Endothelial cell of umbilical vein (primary cell): ENCODE results near the gene COL26A1. TPM values are rescaled to one million over a fixed set of nuclear protein-coding genes. Genes with fewer than 3 reads are reported as not detected.

ENCODE experiments used
- BruUV-seq: library from RNA; stranded (reverse); fragments of 400-500 nt; replicated peaks from 2 replicates; lab custom pipeline; 2021; lab: Mats Ljungman, UMichigan
- CTCF ChIA-PET: fragments of 300-600, 350-600 bp; sonication (Branson Sonifier 250); formaldehyde crosslinking; loops from one replicate; lab custom pipeline; 2021; ENCODE audit warnings: antibody characterized with exemption, inconsistent platforms; lab: Charles Lee
- POLR2A ChIA-PET: fragments of 300-600, 350-600 bp; sonication (Branson Sonifier 250); formaldehyde crosslinking; loops from one replicate; lab custom pipeline; 2021; ENCODE audit warnings: antibody characterized with exemption, inconsistent platforms; lab: Charles Lee
- DNase-seq: peaks from one replicate; pipeline ENCODE4 v3.0.0-alpha.2; 2011; ENCODE audit warnings: low read depth, low spot score
- FAIRE-seq: peaks from 2 replicates; lab custom pipeline; 2011; peaks lifted over from hg19 to GRCh38; lab: Jason Lieb, UNC
- H2AFZ ChIP-seq: 2 replicates; pipeline ENCODE4 v1.6.0; 2012; ENCODE audit warnings: low read depth, low read length, control low read depth, inconsistent platforms
- H3K27ac ChIP-seq: 2 replicates; pipeline ENCODE4 v1.5.1; 2011; ENCODE audit warnings: low read depth, mild to moderate bottlenecking, control low read depth, low read length, moderate library complexity; ENCODE audit not compliant: insufficient read depth
- H3K27me3 ChIP-seq, 2 experiments: 2 replicates each; pipeline versions ENCODE4 v1.6.0 to v1.6.1; 2011; ENCODE audit warnings: low read length in 2 of 2, mixed read lengths in 1 of 2; ENCODE audit not compliant: control insufficient read depth in 2 of 2, insufficient read depth in 2 of 2
- H3K36me3 ChIP-seq, 2 experiments: 2 replicates in 1 of 2; 3 replicates in 1 of 2; pipeline ENCODE4 v1.5.1; 2011; ENCODE audit warnings: low read length in 2 of 2, mild to moderate bottlenecking in 1 of 2, moderate library complexity in 1 of 2; ENCODE audit not compliant: control insufficient read depth in 2 of 2, insufficient read depth in 2 of 2; ENCODE audit errors: extremely low read depth in 1 of 2
- H3K4me1 ChIP-seq: 3 replicates; pipeline ENCODE4 v1.5.1; 2011; ENCODE audit warnings: mild to moderate bottlenecking, low read length; ENCODE audit not compliant: control insufficient read depth, insufficient read depth; ENCODE audit errors: extremely low read depth
- H3K4me2 ChIP-seq: 2 replicates; pipeline ENCODE4 v1.6.1; 2011; ENCODE audit warnings: low read length, control low read depth, mixed read lengths; ENCODE audit not compliant: insufficient read depth
- H3K4me3 ChIP-seq, 3 experiments: fragments of 200-600 bp in 1 of 3; sonication (generic), shearing (Covaris generic) in 1 of 3; replicated peaks in 1 of 3; 2 replicates each; pipeline ENCODE4 v1.5.1; 2011 to 2016; ENCODE audit warnings: control low read depth in 3 of 3, low read length in 3 of 3, mild to moderate bottlenecking in 2 of 3, inconsistent platforms in 1 of 3, low read depth in 1 of 3, moderate library complexity in 1 of 3; ENCODE audit not compliant: insufficient read depth in 1 of 3
- H3K79me2 ChIP-seq: 2 replicates; pipeline ENCODE4 v1.6.0; 2012; ENCODE audit warnings: low read length, inconsistent platforms; ENCODE audit not compliant: control insufficient read depth, insufficient read depth
- H3K9ac ChIP-seq: replicated peaks from 2 replicates; pipeline ENCODE3; 2011; ENCODE audit warnings: low read length, control low read depth; ENCODE audit not compliant: insufficient read depth; ENCODE audit errors: extremely low read depth
- H3K9me1 ChIP-seq: replicated peaks from 3 replicates; pipeline ENCODE4 v1.6.0; 2011; ENCODE audit warnings: mild to moderate bottlenecking, low read length; ENCODE audit not compliant: control insufficient read depth, insufficient read depth; ENCODE audit errors: extremely low read depth
- H3K9me3 ChIP-seq: replicated peaks from 2 replicates; pipeline ENCODE4 v1.5.1; 2012; ENCODE audit warnings: low read length, inconsistent platforms; ENCODE audit not compliant: control insufficient read depth, insufficient read depth
- H4K20me1 ChIP-seq: replicated peaks from 2 replicates; pipeline ENCODE3; 2011; ENCODE audit warnings: mild to moderate bottlenecking, low read length; ENCODE audit not compliant: control insufficient read depth, insufficient read depth; ENCODE audit errors: extremely low read depth
- CTCF ChIP-seq, 2 donors: IDR thresholded peaks; 1 replicate in 1 of 2; 2 replicates in 1 of 2; pipeline ENCODE4 v1.5.1; 2011; ENCODE audit warnings: low read length in 2 of 2, mild to moderate bottlenecking in 2 of 2, moderate library complexity in 2 of 2, control low read depth in 1 of 2, inconsistent platforms in 1 of 2, low read depth in 1 of 2; ENCODE audit not compliant: insufficient read depth in 1 of 2; ENCODE audit errors: extremely low read depth in 1 of 2
- EZH2 ChIP-seq: IDR thresholded peaks from 2 replicates; pipeline ENCODE4 v1.6.1; 2012; ENCODE audit warnings: borderline replicate concordance, low read depth, mild to moderate bottlenecking, moderate library complexity, low read length, inconsistent platforms; ENCODE audit not compliant: severe bottlenecking
- FOS ChIP-seq: IDR thresholded peaks from 2 replicates; pipeline ENCODE4 v1.6.1; 2011; ENCODE audit warnings: mild to moderate bottlenecking, low read length, moderate library complexity, borderline replicate concordance; ENCODE audit not compliant: insufficient read depth
- GATA2 ChIP-seq: IDR thresholded peaks from 2 replicates; pipeline ENCODE4 v1.7.0; 2011; ENCODE audit warnings: low read depth, mild to moderate bottlenecking, moderate library complexity, mixed read lengths, low read length; ENCODE audit not compliant: insufficient read length, insufficient read depth
- JUN ChIP-seq: IDR thresholded peaks from 2 replicates; pipeline ENCODE4 v1.6.1; 2011; ENCODE audit warnings: borderline replicate concordance, low read depth; ENCODE audit not compliant: insufficient read length, insufficient read depth
- MAX ChIP-seq: IDR thresholded peaks from 2 replicates; pipeline ENCODE4 v1.6.1; 2011; ENCODE audit not compliant: insufficient read depth, insufficient read length
- MYC ChIP-seq: IDR thresholded peaks from one replicate; pipeline ENCODE4 v1.6.1; 2011; ENCODE audit warnings: mild to moderate bottlenecking, low read depth, low read length
- POLR2A ChIP-seq: IDR thresholded peaks from 2 replicates; pipeline ENCODE4 v1.6.1; 2012; ENCODE audit warnings: low read depth, mild to moderate bottlenecking, control low read depth, low read length
- POLR2AphosphoS5 ChIP-seq: IDR thresholded peaks from 2 replicates; pipeline ENCODE4 v1.6.1; 2012; ENCODE audit warnings: low read depth, mild to moderate bottlenecking, control low read depth, low read length, moderate library complexity; ENCODE audit not compliant: insufficient read depth
- dilution Hi-C: fragments of 300-500 bp; cut with MboI; formaldehyde crosslinking; loops from one replicate; pipeline ENCODE4 v1.15.0; 2019; ENCODE audit warnings: low sequenced_read_pairs; ENCODE audit not compliant: extremely low pct_ligation_motif_present
- intact Hi-C: fragments of 100-400 bp; cut with micrococcal nuclease; formaldehyde crosslinking; loops from one replicate; pipeline ENCODE4 v1.10.0; 2022
- polyA plus RNA-seq, 4 experiments: library from polyadenylated mRNA; depleted of rRNA in 3 of 4; stranded (reverse) in 3 of 4; unstranded in 1 of 4; fragments of >200 nt; gene quantifications; 2 replicates each; pipeline versions ENCODE4 v1.2.1 to v1.2.3, GENCODE V29; 2011 to 2012; ENCODE audit warnings: missing spikeins in 1 of 4
- total RNA-seq: library from RNA; stranded (reverse); gene quantifications from 2 replicates; pipeline ENCODE4 v1.2.3, GENCODE V29; 2021

Gene COL26A1
- total and polyA plus RNA-seq, 2 donors (not counting 3 experiments of a cell fraction or from before 2014, with no cell fraction given) = not detected

GRCh38 chr7:101506531-101506930 lies 143.9 kb downstream of the COL26A1 start:
- Histone ChIP-seq H3K4me3 (no peak overlapping the region), H3K36me3 (no peaks in the 10 kb centered on the region), H3K9me3 (no peaks in the 10 kb centered on the region), H3K27ac (no peak overlapping the region), H3K79me2 (no peaks in the 10 kb centered on the region), H4K20me1 (no peaks in the 10 kb centered on the region), H2AFZ (no peak overlapping the region), H3K27me3 (peaks cover 0 to 1% of the 10 kb centered on the region in 2 experiments), H3K9ac (no peak overlapping the region), H3K4me1 (no peaks in the 10 kb centered on the region), H3K9me1 (no peaks in the 10 kb centered on the region), H3K4me2 (no peak overlapping the region)
- BruUV-seq = no TSS peak
- POLR2A ChIA-PET = no interaction called here
- intact Hi-C loops (no loop called here), dilution Hi-C loops (no loop called here)
- CTCF ChIA-PET = interaction anchor here (0.5 to 3.2 kb wide), 8 partner anchors 8 to 786 kb away, joined by 3 to 12 read pairs (median 3); partner anchors contain the start of gene COL26A1
- FAIRE-seq (no peak), DNase-seq (no peak)
- TF ChIP-seq CTCF (IDR thresholded peaks at IDR 0.05; ENCODE audit: extremely low read depth in 1 of 2, insufficient read depth in 1 of 2, low read depth in 1 of 2, low read length in 2 of 2) = no peak
- no peak for TF ChIP-seq MYC
- TF ChIP-seq FOS = no peak
- no peak for TF ChIP-seq JUN
- no peak for TF ChIP-seq GATA2
- TF ChIP-seq POLR2A = no peak
- no peak for TF ChIP-seq MAX
- TF ChIP-seq POLR2AphosphoS5 = no peak
- TF ChIP-seq EZH2 = no peak
